IMR-90 (cell line): Measurements from ENCODE around the gene MTF2. TPM values are rescaled to one million over a fixed set of nuclear protein-coding genes. Genes with fewer than 3 reads are reported as not detected.
"Not testable (repeated sequence)": the region's sequence is repeated elsewhere in the genome, so short reads cannot be mapped to it uniquely, and the experiment has no call there.

Experiments
- ATAC-seq: fragments of 200-7000 bp; cut with Tn5 transposase; 2 replicates; pipeline ENCODE4 v1.9.1; 2020; ENCODE audit warnings: low read depth, mild to moderate bottlenecking, moderate library complexity
- BruUV-seq: library from RNA; stranded (reverse); fragments of 400-500 nt; replicated peaks from 2 replicates; lab custom pipeline; 2021; lab: Mats Ljungman, UMichigan
- CTCF ChIA-PET: fragments of 300-600 bp; formaldehyde crosslinking; extraction: SDS; loops from one replicate; lab custom pipeline; 2021; ENCODE audit warnings: antibody characterized with exemption; lab: Yijun Ruan, JAX
- POLR2A ChIA-PET: fragments of 300-600 bp; sonication (Branson Sonifier 250); formaldehyde crosslinking; loops from one replicate; lab custom pipeline; 2022; ENCODE audit warnings: antibody characterized with exemption; ENCODE audit not compliant: unreplicated experiment; lab: Charles Lee
- DNase-seq: peaks from one replicate; pipeline ENCODE4 v3.0.0; 2013
- H2AFZ ChIP-seq: replicated peaks from 2 replicates; pipeline ENCODE3; 2013; ENCODE audit warnings: low read length, mild to moderate bottlenecking; ENCODE audit not compliant: poor library complexity
- H2AK5ac ChIP-seq: 2 replicates; pipeline ENCODE4 v1.6.1; 2013; ENCODE audit warnings: low read depth, low read length, inconsistent platforms
- H2AK9ac ChIP-seq: replicated peaks from 2 replicates; pipeline ENCODE3; 2013; ENCODE audit warnings: mild to moderate bottlenecking, low read depth, low read length, moderate library complexity; ENCODE audit not compliant: poor library complexity
- H2BK120ac ChIP-seq: 2 replicates; pipeline ENCODE4 v1.6.1; 2013; ENCODE audit warnings: low read depth, low read length, inconsistent platforms
- H2BK15ac ChIP-seq: 3 replicates; pipeline ENCODE4 v1.6.1; 2013; ENCODE audit warnings: low read depth, low read length, inconsistent platforms
- H2BK20ac ChIP-seq: 2 replicates; pipeline ENCODE4 v1.6.1; 2013; ENCODE audit warnings: low read depth, mild to moderate bottlenecking, inconsistent platforms, low read length, moderate library complexity
- H2BK5ac ChIP-seq: 2 replicates; pipeline ENCODE4 v1.6.1; 2013; ENCODE audit warnings: mild to moderate bottlenecking, low read depth, low read length, inconsistent platforms; ENCODE audit not compliant: poor library complexity, severe bottlenecking
- H3K14ac ChIP-seq: replicated peaks from 2 replicates; pipeline ENCODE4 v1.6.1; 2013; ENCODE audit warnings: low read depth, low read length, inconsistent platforms
- H3K18ac ChIP-seq: 2 replicates; pipeline ENCODE4 v1.6.1; 2013; ENCODE audit warnings: low read depth, low read length, control low read depth
- H3K23ac ChIP-seq: 2 replicates; pipeline ENCODE4 v1.6.1; 2013; ENCODE audit warnings: low read depth, low read length, inconsistent platforms
- H3K27ac ChIP-seq: 2 replicates; pipeline ENCODE4 v1.5.1; 2013; ENCODE audit warnings: mild to moderate bottlenecking, control low read depth, low read length; ENCODE audit not compliant: insufficient read depth
- H3K27me3 ChIP-seq: 2 replicates; pipeline ENCODE4 v1.6.1; 2013; ENCODE audit warnings: low read length; ENCODE audit not compliant: control insufficient read depth, insufficient read depth
- H3K36me3 ChIP-seq: 2 replicates; pipeline ENCODE4 v1.6.1; 2013; ENCODE audit warnings: low read length, mixed read lengths; ENCODE audit not compliant: control insufficient read depth, insufficient read depth
- H3K4ac ChIP-seq: 2 replicates; pipeline ENCODE4 v1.6.1; 2013; ENCODE audit warnings: low read depth, low read length, inconsistent platforms
- H3K4me1 ChIP-seq: 2 replicates; pipeline ENCODE4 v1.6.1; 2013; ENCODE audit warnings: low read length, mixed read lengths; ENCODE audit not compliant: control insufficient read depth, insufficient read depth
- H3K4me2 ChIP-seq: 2 replicates; pipeline ENCODE4 v1.6.1; 2013; ENCODE audit warnings: low read depth, mild to moderate bottlenecking, control low read depth, low read length, moderate library complexity
- H3K4me3 ChIP-seq: 2 replicates; pipeline ENCODE4 v1.5.1; 2013; ENCODE audit warnings: low read depth, mild to moderate bottlenecking, control low read depth, low read length, moderate library complexity; ENCODE audit not compliant: insufficient read depth
- H3K56ac ChIP-seq: 2 replicates; pipeline ENCODE4 v1.6.1; 2013; ENCODE audit warnings: low read length, inconsistent platforms; ENCODE audit not compliant: insufficient read depth; ENCODE audit errors: extremely low read depth
- H3K79me1 ChIP-seq, 2 experiments: 2 replicates each; pipeline ENCODE4 v1.6.1; 2013; ENCODE audit warnings: low read length in 2 of 2, inconsistent platforms in 1 of 2, low read depth in 1 of 2
- H3K9ac ChIP-seq: 2 replicates; pipeline ENCODE4 v1.6.1; 2013; ENCODE audit warnings: low read depth, low read length, control low read depth
- H3K9me1 ChIP-seq: 2 replicates; pipeline ENCODE4 v1.6.1; 2013; ENCODE audit warnings: low read length, inconsistent platforms; ENCODE audit not compliant: insufficient read depth
- H3K9me3 ChIP-seq: 2 replicates; pipeline ENCODE4 v1.6.1; 2013; ENCODE audit warnings: low read length; ENCODE audit not compliant: control insufficient read depth, insufficient read depth
- H4K20me1 ChIP-seq: 2 replicates; pipeline ENCODE4 v1.6.1; 2013; ENCODE audit warnings: low read length, inconsistent platforms; ENCODE audit not compliant: insufficient read depth
- H4K5ac ChIP-seq: 2 replicates; pipeline ENCODE4 v1.6.1; 2013; ENCODE audit warnings: mild to moderate bottlenecking, low read depth, low read length, control low read depth
- H4K8ac ChIP-seq, 2 experiments: 2 replicates each; pipeline ENCODE4 v1.6.1; 2013; ENCODE audit warnings: low read depth in 2 of 2, low read length in 2 of 2, control low read depth in 1 of 2, inconsistent platforms in 1 of 2
- H4K91ac ChIP-seq: 2 replicates; pipeline ENCODE4 v1.6.1; 2013; ENCODE audit warnings: low read depth, low read length, inconsistent platforms; ENCODE audit not compliant: insufficient read depth
- WGBS, 2 experiments: methylation state at CpG; one replicate each; pipeline versions ENCODE4 v1.1.5 to v1.1.7; 2013; ENCODE audit warnings: missing lambda C conversion rate in 2 of 2; ENCODE audit not compliant: insufficient read length in 1 of 2; ENCODE audit errors: extremely low coverage in 2 of 2; 5-methylcytosine and 5-hydroxymethylcytosine counted together
- dilution Hi-C: fragments of 300-500 bp; cut with HindIII; formaldehyde crosslinking; loops from one replicate; pipeline ENCODE4 v1.14.3; 2018; ENCODE audit warnings: low sequenced_read_pairs; ENCODE audit not compliant: unreplicated experiment
- in situ Hi-C: fragments of 300-500 bp; cut with MboI; formaldehyde crosslinking; loops from 3 replicates; pipeline ENCODE4 v1.14.3; 2019; ENCODE audit warnings: low sequenced_read_pairs, inconsistent platforms, mixed read lengths
- intact Hi-C: fragments of 100-400 bp; cut with micrococcal nuclease; formaldehyde crosslinking; loops from 2 replicates; pipeline ENCODE4 v1.10.0; 2022
- polyA plus RNA-seq, 3 experiments: library from polyadenylated mRNA; depleted of rRNA; stranded (reverse); fragments of >200 nt; gene quantifications; 2 replicates each; pipeline ENCODE4 v1.2.3, GENCODE V29; 2012; ENCODE audit warnings: low replicate concordance in 1 of 3
- total RNA-seq: library from RNA; depleted of rRNA; stranded (reverse); fragments of >200 nt; gene quantifications from 2 replicates; pipeline ENCODE4 v1.2.3, GENCODE V29; 2012

Gene MTF2
- total and polyA plus RNA-seq, 2 of the 4 experiments (the other 2 are of a cell fraction), result 10.6 to 39.8 TPM

DNA sequence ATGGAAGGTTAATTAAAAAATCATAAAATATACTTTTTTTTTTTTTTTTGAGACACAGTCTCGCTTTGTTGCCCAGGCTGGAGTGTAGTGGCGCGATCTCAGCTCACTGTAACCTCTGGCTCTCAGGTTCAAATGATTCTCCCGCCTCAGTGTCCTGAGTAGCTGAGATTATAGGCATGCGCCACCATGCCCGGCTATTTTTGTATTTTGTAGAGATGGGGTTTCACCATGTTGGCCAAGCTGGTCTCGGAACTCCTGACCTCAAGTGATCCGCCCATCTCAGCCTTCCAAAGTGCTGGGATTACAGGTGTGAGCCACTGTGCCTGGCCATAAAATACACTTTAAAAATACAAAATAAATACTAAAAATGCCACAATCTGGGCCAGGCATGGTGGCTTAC, 84.2 kb downstream of the MTF2 start:
- Histone ChIP-seq H4K20me1 (peaks cover 13% of the 10 kb centered on the region; the same call in 1 of the 2 replicates), H3K79me1 (peaks cover 19 to 31% of the 10 kb centered on the region in 2 experiments)
- H2AFZ ChIP-seq, H3K14ac ChIP-seq, ATAC-seq, in situ Hi-C loops, H3K27me3 ChIP-seq, H4K91ac ChIP-seq, H2BK120ac ChIP-seq, CTCF ChIA-PET, H2BK20ac ChIP-seq, H4K8ac ChIP-seq, H3K56ac ChIP-seq, H3K36me3 ChIP-seq, H3K4ac ChIP-seq, H2AK9ac ChIP-seq, H3K18ac ChIP-seq, H3K23ac ChIP-seq, H3K9ac ChIP-seq, H3K9me3 ChIP-seq, H3K9me1 ChIP-seq, DNase-seq, H4K5ac ChIP-seq, POLR2A ChIA-PET, intact Hi-C loops, H2BK15ac ChIP-seq, H3K4me3 ChIP-seq, H3K4me1 ChIP-seq, H2AK5ac ChIP-seq, H3K4me2 ChIP-seq, H3K27ac ChIP-seq, BruUV-seq, dilution Hi-C loops, H2BK5ac ChIP-seq: not testable (repeated sequence)
- 100% methylated on average over 3 of the region's 8 CpGs; no CpG with 5 or more reads in 1 of the 2 experiments for WGBS, 2 experiments
